PC-9 (cell line): ENCODE measurements around the gene DCST2. TPM values are rescaled to one million over a fixed set of nuclear protein-coding genes. Genes with fewer than 3 reads are reported as not detected.

ENCODE experiments used
- BruUV-seq: library from RNA; stranded (reverse); fragments of 400-500 nt; replicated peaks from 2 replicates; lab custom pipeline; 2021; lab: Mats Ljungman, UMichigan
- CTCF ChIA-PET: fragments of 300-600 bp; sonication (Branson Sonifier 250); formaldehyde crosslinking; loops from one replicate; lab custom pipeline; 2022; ENCODE audit warnings: antibody characterized with exemption; lab: Charles Lee
- POLR2A ChIA-PET: fragments of 300-600 bp; sonication (Branson Sonifier 250); formaldehyde crosslinking; loops from one replicate; lab custom pipeline; 2022; ENCODE audit warnings: antibody characterized with exemption; ENCODE audit not compliant: unreplicated experiment; lab: Charles Lee
- DNase-seq, 2 experiments: peaks; one replicate each; pipeline versions ENCODE4 v3.0.0 to v3.0.0-alpha.2; 2015 to 2022; ENCODE audit warnings: mixed read lengths in 1 of 2
- H2AFZ ChIP-seq: fragments of 200-600 bp; sonication (generic); 2 replicates; pipeline ENCODE4 v1.8.1; 2017; ENCODE audit warnings: antibody characterized with exemption
- H3F3A ChIP-seq: fragments of 200-600 bp; sonication (generic); 2 replicates; pipeline ENCODE4 v1.8.1; 2017; ENCODE audit warnings: antibody characterized with exemption, mild to moderate bottlenecking, low read depth; ENCODE audit not compliant: insufficient read depth
- H3K27ac ChIP-seq: fragments of 200-600 bp; sonication (generic); 2 replicates; pipeline ENCODE4 v1.6.1; 2016; ENCODE audit warnings: mixed run types
- H3K27me3 ChIP-seq: fragments of 200-600 bp; sonication (generic); 2 replicates; pipeline ENCODE4 v1.6.1; 2016; ENCODE audit warnings: low read depth, mixed run types; ENCODE audit not compliant: insufficient read depth
- H3K36me3 ChIP-seq: fragments of 200-600 bp; sonication (generic); 2 replicates; pipeline ENCODE4 v1.6.1; 2016; ENCODE audit warnings: low read depth, mixed run types
- H3K4me1 ChIP-seq: fragments of 200-600 bp; sonication (generic); replicated peaks from 2 replicates; pipeline ENCODE4 v1.6.1; 2016; ENCODE audit warnings: mixed run types; ENCODE audit not compliant: insufficient read depth
- H3K4me2 ChIP-seq: fragments of 200-600 bp; sonication (generic); 2 replicates; pipeline ENCODE4 v1.6.1; 2017; ENCODE audit warnings: mixed run types
- H3K4me3 ChIP-seq: fragments of 200-600 bp; sonication (generic); 2 replicates; pipeline ENCODE4 v1.6.1; 2016; ENCODE audit warnings: mixed run types
- H3K79me2 ChIP-seq: fragments of 200-600 bp; sonication (generic); 2 replicates; pipeline ENCODE4 v1.6.1; 2017; ENCODE audit warnings: low read depth, mixed run types
- H3K9me2 ChIP-seq: fragments of 200-600 bp; sonication (generic); 2 replicates; pipeline ENCODE4 v1.8.1; 2017; ENCODE audit warnings: mild to moderate bottlenecking; ENCODE audit not compliant: insufficient read depth
- H3K9me3 ChIP-seq: fragments of 200-600 bp; sonication (generic); 2 replicates; pipeline ENCODE4 v1.8.1; 2016; ENCODE audit warnings: low read depth; ENCODE audit not compliant: insufficient read depth
- H4K20me1 ChIP-seq: fragments of 200-600 bp; sonication (generic); 2 replicates; pipeline ENCODE4 v1.8.1; 2017; ENCODE audit not compliant: insufficient read depth
- CTCF ChIP-seq: fragments of 200-600 bp; sonication (generic); conservative IDR thresholded peaks from 2 replicates; pipeline ENCODE4 v1.6.1; 2017; ENCODE audit warnings: mixed run types, antibody characterized with exemption, mild to moderate bottlenecking, moderate library complexity
- EZH2 ChIP-seq: fragments of 200-600 bp; sonication (generic); IDR thresholded peaks from 2 replicates; pipeline ENCODE4 v1.8.0; 2017; ENCODE audit warnings: antibody characterized with exemption, low read depth
- intact Hi-C: fragments of 100-400 bp; cut with micrococcal nuclease; formaldehyde crosslinking; loops from one replicate; pipeline ENCODE4 v1.10.0; 2022; ENCODE audit not compliant: unreplicated experiment
- total RNA-seq: library from RNA; stranded (reverse); gene quantifications from 2 replicates; pipeline ENCODE4 v1.2.3, GENCODE V29; 2021

DCST2 gene
- total RNA-seq, 1 experiment from 2014 or later, result 4.4 TPM

GRCh38 chr1:155009742-155010141 lies 23.8 kb downstream of the DCST2 start:
- Histone ChIP-seq H3K27me3 (no peaks in the 10 kb centered on the region), H3K79me2 (peaks cover 45% of the 10 kb centered on the region), H4K20me1 (peaks cover 36% of the 10 kb centered on the region), H3K9me2 (no peaks in the 10 kb centered on the region), H3K9me3 (no peaks in the 10 kb centered on the region), H3K4me2 (no peak overlapping the region), H3K4me3 (no peak overlapping the region), H3K27ac (no peak overlapping the region), H3K4me1 (peaks cover 4% of the 10 kb centered on the region), H3F3A (peaks cover 27% of the 10 kb centered on the region), H3K36me3 (no peaks in the 10 kb centered on the region), H2AFZ (no peak overlapping the region)
- CTCF ChIA-PET, result no interaction called here
- intact Hi-C loops, result no loop called here
- POLR2A ChIA-PET, result no interaction called here
- no peak for DNase-seq
- no TSS peak for BruUV-seq
- no peak for TF ChIP-seq EZH2
- no peak for TF ChIP-seq CTCF

GRCh38 chr1:155009221-155009711 lies 24.3 kb downstream of the DCST2 start:
- Histone ChIP-seq H3K4me3 (no peak overlapping the region), H4K20me1 (peaks cover 36% of the 10 kb centered on the region), H3K9me2 (no peaks in the 10 kb centered on the region), H3K36me3 (no peaks in the 10 kb centered on the region), H3K27ac (no peak overlapping the region), H3K9me3 (no peaks in the 10 kb centered on the region), H2AFZ (no peak overlapping the region), H3K4me1 (peaks cover 9% of the 10 kb centered on the region), H3K27me3 (no peaks in the 10 kb centered on the region), H3K4me2 (no peak overlapping the region), H3K79me2 (peaks cover 49% of the 10 kb centered on the region), H3F3A (peaks cover 26% of the 10 kb centered on the region)
- ChIA-PET POLR2A (no interaction called here), CTCF (no interaction called here)
- no TSS peak for BruUV-seq
- no peak for DNase-seq
- no peak for TF ChIP-seq CTCF
- no peak for TF ChIP-seq EZH2
- intact Hi-C loops, result no loop called here

- H3K4me3 ChIP-seq, result no peak overlapping the region
- CTCF ChIA-PET, result no interaction called here
Measured at GRCh38 chr1:155008015-155008941, 25.3 kb downstream of the DCST2 start.

More at GRCh38 chr1:155008015-155008941, 25.3 kb downstream of the DCST2 start:
- H3K9me3 ChIP-seq, result no peaks in the 10 kb centered on the region
- DNase-seq, result no peak
- intact Hi-C loops, result no loop called here
- peaks cover 24% of the 10 kb centered on the region for H3F3A ChIP-seq
- no peak for TF ChIP-seq EZH2
- no peak for TF ChIP-seq CTCF
- H3K79me2 ChIP-seq, result peaks cover 58% of the 10 kb centered on the region
- H2AFZ ChIP-seq, result no peak overlapping the region
- H3K36me3 ChIP-seq, result no peaks in the 10 kb centered on the region
- POLR2A ChIA-PET, result interaction anchor here (0.6 kb wide), 1 partner anchor 90 kb away, joined by 3 read pairs; no protein-coding TSS in a partner anchor
- H3K27me3 ChIP-seq, result no peaks in the 10 kb centered on the region
- H3K4me1 ChIP-seq, result peaks cover 10% of the 10 kb centered on the region
- no peaks in the 10 kb centered on the region for H3K9me2 ChIP-seq
- peaks cover 35% of the 10 kb centered on the region for H4K20me1 ChIP-seq
- H3K4me2 ChIP-seq, result no peak overlapping the region
- H3K27ac ChIP-seq, result no peak overlapping the region
- no TSS peak for BruUV-seq
